Suprapubic skin (tissue), 4 donors: Measurements from ENCODE around the gene MRPL39. TPM values are rescaled to one million over a fixed set of nuclear protein-coding genes. Genes with fewer than 3 reads are reported as not detected.

Source experiments
- DNase-seq, 2 donors: peaks; one replicate each; pipeline ENCODE4 v3.0.0-alpha.2; 2019; ENCODE audit warnings: low spot score in 2 of 2
- H3K27ac ChIP-seq: fragments of 200-600 bp; sonication (generic); one replicate; pipeline ENCODE4 v1.5.1; 2019
- H3K27me3 ChIP-seq: fragments of 200-600 bp; sonication (generic); one replicate; pipeline ENCODE4 v1.5.1; 2019
- H3K36me3 ChIP-seq: fragments of 200-600 bp; sonication (generic); one replicate; pipeline ENCODE4 v1.5.1; 2019
- H3K4me1 ChIP-seq: fragments of 200-600 bp; sonication (generic); one replicate; pipeline ENCODE4 v1.5.1; 2019
- H3K4me3 ChIP-seq: fragments of 200-600 bp; sonication (generic); one replicate; pipeline ENCODE4 v1.5.1; 2019; ENCODE audit warnings: mild to moderate bottlenecking
- H3K9me3 ChIP-seq: fragments of 200-600 bp; sonication (generic); one replicate; pipeline ENCODE4 v1.5.1; 2019
- EP300 ChIP-seq: sonication (generic); formaldehyde crosslinking; IDR thresholded peaks from one replicate; pipeline ENCODE4 v1.6.1; 2017; ENCODE audit warnings: antibody characterized with exemption
- POLR2A ChIP-seq, 2 donors: fragments of 450-650 bp; IDR thresholded peaks; one replicate each; pipeline ENCODE4 v1.6.1; 2017; ENCODE audit warnings: antibody characterized with exemption in 2 of 2, mild to moderate bottlenecking in 2 of 2, moderate library complexity in 2 of 2
- POLR2AphosphoS5 ChIP-seq, 3 donors: sonication (generic); formaldehyde crosslinking; IDR thresholded peaks; one replicate each; pipeline ENCODE4 v1.6.1; 2017; ENCODE audit warnings: antibody characterized with exemption in 3 of 3
- WGBS: methylation state at CpG from one replicate; pipeline ENCODE4 v1.1.5; 2018; 5-methylcytosine and 5-hydroxymethylcytosine counted together
- total RNA-seq, 4 donors: library from RNA; depleted of rRNA; stranded (reverse); fragments of >200 nt; gene quantifications; one replicate each; pipeline ENCODE4 v1.1.0, GENCODE V29; 2016
- TF ChIP-seq, protein P1 (sequence below), 2 donors: fragments of 200-600 bp in 1 of 2; fragments of 450-650 bp in 1 of 2; sonication (generic) in 1 of 2; IDR thresholded peaks; one replicate each; pipeline ENCODE4 v1.5.1; 2016 to 2019; ENCODE audit warnings: antibody characterized with exemption in 2 of 2, mild to moderate bottlenecking in 1 of 2, moderate library complexity in 1 of 2

The MRPL39 gene
- total RNA-seq, 4 donors from 2014 or later, result 21.4 to 28.7 (median 23.1) TPM

GRCh38 chr21:25560891-25561290 lies 46.4 kb downstream of the MRPL39 start:
- DNase-seq, result no peak
- 66% methylated on average over 3 of the region's 3 CpGs for WGBS
- Histone ChIP-seq H3K36me3 (no peaks in the 10 kb centered on the region), H3K9me3 (no peaks in the 10 kb centered on the region), H3K4me3 (no peak overlapping the region), H3K27me3 (no peaks in the 10 kb centered on the region), H3K27ac (no peak overlapping the region), H3K4me1 (peaks cover 12% of the 10 kb centered on the region)
- TF ChIP-seq, protein P1, sequence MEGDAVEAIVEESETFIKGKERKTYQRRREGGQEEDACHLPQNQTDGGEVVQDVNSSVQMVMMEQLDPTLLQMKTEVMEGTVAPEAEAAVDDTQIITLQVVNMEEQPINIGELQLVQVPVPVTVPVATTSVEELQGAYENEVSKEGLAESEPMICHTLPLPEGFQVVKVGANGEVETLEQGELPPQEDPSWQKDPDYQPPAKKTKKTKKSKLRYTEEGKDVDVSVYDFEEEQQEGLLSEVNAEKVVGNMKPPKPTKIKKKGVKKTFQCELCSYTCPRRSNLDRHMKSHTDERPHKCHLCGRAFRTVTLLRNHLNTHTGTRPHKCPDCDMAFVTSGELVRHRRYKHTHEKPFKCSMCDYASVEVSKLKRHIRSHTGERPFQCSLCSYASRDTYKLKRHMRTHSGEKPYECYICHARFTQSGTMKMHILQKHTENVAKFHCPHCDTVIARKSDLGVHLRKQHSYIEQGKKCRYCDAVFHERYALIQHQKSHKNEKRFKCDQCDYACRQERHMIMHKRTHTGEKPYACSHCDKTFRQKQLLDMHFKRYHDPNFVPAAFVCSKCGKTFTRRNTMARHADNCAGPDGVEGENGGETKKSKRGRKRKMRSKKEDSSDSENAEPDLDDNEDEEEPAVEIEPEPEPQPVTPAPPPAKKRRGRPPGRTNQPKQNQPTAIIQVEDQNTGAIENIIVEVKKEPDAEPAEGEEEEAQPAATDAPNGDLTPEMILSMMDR (IDR thresholded peaks at IDR 0.05), result no peak
- TF ChIP-seq EP300 (no peak), POLR2A (IDR thresholded peaks at IDR 0.05) (no peak), POLR2AphosphoS5 (IDR thresholded peaks at IDR 0.05) (no peak)

DNA sequence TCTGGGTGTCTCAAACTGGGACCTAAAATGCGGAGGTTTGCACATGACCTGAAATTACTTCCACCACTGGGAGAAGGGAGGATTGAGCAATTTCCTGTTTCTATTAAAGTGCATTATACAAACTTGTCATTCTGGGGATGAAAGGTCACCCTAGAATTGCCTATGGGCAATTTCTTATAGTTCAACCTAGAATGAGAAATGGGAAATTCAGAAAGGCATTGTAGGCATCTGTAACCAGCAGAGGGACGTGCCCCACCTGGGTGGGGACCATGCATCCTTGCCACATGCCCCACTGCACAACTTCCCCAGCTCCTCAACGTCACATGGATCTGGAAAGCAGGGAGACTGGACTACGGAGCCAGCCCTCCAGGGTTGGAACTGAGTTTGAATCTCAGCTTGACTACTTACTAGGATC lies 47.0 kb downstream of the MRPL39 start:
- TF ChIP-seq POLR2AphosphoS5 (IDR thresholded peaks at IDR 0.05), result no peak
- no peak for TF ChIP-seq EP300
- no peak for TF ChIP-seq POLR2A (IDR thresholded peaks at IDR 0.05)
- TF ChIP-seq, protein P1 (IDR thresholded peaks at IDR 0.05), result no peak
- no peak overlapping the region for H3K4me3 ChIP-seq
- no peaks in the 10 kb centered on the region for H3K9me3 ChIP-seq
- 86% methylated on average over 4 of the region's 4 CpGs for WGBS
- no peak for DNase-seq
- H3K36me3 ChIP-seq, result no peaks in the 10 kb centered on the region
- no peak overlapping the region for H3K27ac ChIP-seq
- H3K27me3 ChIP-seq, result no peaks in the 10 kb centered on the region
- peaks cover 12% of the 10 kb centered on the region for H3K4me1 ChIP-seq

DNA sequence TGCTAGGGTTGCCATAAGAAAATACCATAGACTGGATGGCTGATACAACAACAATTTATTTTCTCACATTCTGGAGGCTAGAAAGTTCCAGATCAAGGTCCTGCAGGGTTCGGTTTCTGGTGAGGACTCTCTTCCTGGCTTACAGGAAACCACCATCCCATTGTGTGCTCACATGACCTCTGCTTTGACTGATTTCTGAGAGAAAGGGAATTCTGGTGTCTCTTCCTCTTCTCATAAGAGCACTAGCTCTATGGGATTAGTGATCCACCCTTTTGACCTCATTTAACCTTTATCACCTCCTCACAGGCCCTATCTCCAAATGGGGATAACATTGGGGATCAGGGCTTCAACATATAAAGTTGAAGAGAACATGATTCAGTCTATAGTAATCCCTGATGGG lies 47.5 kb downstream of the MRPL39 start:
- TF ChIP-seq, protein P1 (IDR thresholded peaks at IDR 0.05), result no peak
- TF ChIP-seq POLR2AphosphoS5 (IDR thresholded peaks at IDR 0.05) (no peak), EP300 (no peak), POLR2A (IDR thresholded peaks at IDR 0.05) (no peak)

DNA sequence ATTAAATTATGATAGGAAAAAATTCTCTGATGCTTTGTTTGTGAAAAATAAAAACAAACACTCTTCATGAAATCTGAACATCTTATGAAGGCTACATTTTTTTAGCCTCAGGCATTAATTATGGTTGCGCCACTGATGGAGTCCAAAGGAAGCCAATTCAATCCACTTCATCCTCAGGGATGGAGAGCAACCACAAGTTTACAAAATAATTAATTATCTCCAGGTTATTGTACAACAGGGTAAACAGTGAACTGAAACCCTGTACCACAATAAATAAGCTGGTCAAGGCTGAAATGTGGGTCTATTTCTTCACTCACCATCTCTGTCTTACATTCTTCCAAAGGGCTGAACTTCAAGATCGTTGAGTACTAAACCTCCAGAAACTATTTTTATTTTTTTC lies 49.2 kb downstream of the MRPL39 start:
- H3K36me3 ChIP-seq, result no peaks in the 10 kb centered on the region
- H3K27ac ChIP-seq, result no peak overlapping the region
- H3K9me3 ChIP-seq, result no peaks in the 10 kb centered on the region
- TF ChIP-seq POLR2A (IDR thresholded peaks at IDR 0.05) (no peak), POLR2AphosphoS5 (IDR thresholded peaks at IDR 0.05) (no peak), EP300 (no peak)
- TF ChIP-seq, protein P1 (IDR thresholded peaks at IDR 0.05), result no peak
- 84% methylated on average over 2 of the region's 2 CpGs for WGBS
- peaks cover 12% of the 10 kb centered on the region for H3K4me1 ChIP-seq
- DNase-seq, result no peak
- H3K27me3 ChIP-seq, result no peaks in the 10 kb centered on the region
- H3K4me3 ChIP-seq, result no peak overlapping the region

More for the DNA sequence above, 47.5 kb downstream of the MRPL39 start:
- WGBS, result 76% methylated on average over 1 of the region's 1 CpG
- no peak overlapping the region for H3K4me3 ChIP-seq
- no peak for DNase-seq
- peaks cover 12% of the 10 kb centered on the region for H3K4me1 ChIP-seq
- no peaks in the 10 kb centered on the region for H3K9me3 ChIP-seq
- no peaks in the 10 kb centered on the region for H3K36me3 ChIP-seq
- no peak overlapping the region for H3K27ac ChIP-seq
- H3K27me3 ChIP-seq, result no peaks in the 10 kb centered on the region

DNA sequence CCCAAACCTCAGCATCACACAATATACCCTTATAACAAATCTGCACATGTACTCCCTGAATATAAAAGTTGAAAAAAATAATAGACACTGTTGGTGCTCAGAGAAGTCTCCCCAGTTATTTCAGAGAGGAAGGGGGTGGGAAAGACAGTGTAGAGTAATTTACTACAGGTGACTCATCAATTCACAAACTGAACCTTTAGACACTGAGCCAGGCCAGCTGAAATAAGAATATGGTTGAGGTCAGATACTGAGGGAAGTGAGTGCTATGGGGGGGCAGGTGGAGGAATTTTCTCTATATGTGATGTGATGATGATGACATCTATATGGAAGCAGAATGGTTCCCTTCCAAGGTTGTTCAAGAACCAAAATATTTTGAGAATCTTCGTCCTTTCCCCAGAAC lies 50.1 kb downstream of the MRPL39 start:
- 94% methylated on average over 1 of the region's 1 CpG for WGBS
- DNase-seq, result no peak
- Histone ChIP-seq H3K36me3 (no peaks in the 10 kb centered on the region), H3K4me1 (peaks cover 7% of the 10 kb centered on the region), H3K27ac (no peak overlapping the region), H3K27me3 (no peaks in the 10 kb centered on the region), H3K4me3 (no peak overlapping the region), H3K9me3 (no peaks in the 10 kb centered on the region)
- no peak for TF ChIP-seq EP300
- TF ChIP-seq POLR2AphosphoS5 (IDR thresholded peaks at IDR 0.05), result no peak
- TF ChIP-seq, protein P1 (IDR thresholded peaks at IDR 0.05), result no peak
- no peak for TF ChIP-seq POLR2A (IDR thresholded peaks at IDR 0.05)
